ENCODE data around the gene FCN3. TPM values are rescaled to one million over a fixed set of nuclear protein-coding genes. Genes with fewer than 3 reads are reported as not detected.
A peak's percentile ranks its signal among the peaks of the same experiment; 100 is the strongest.

FCN3 gene
- polyA plus RNA-seq, 2 of the 4 experiments (the other 2 are of a cell fraction): not detected

- ATAC-seq (no peak), FAIRE-seq (no peak), DNase-seq (ENCODE audit: low read depth in 1 of 2, low spot score in 1 of 2) (no peak)
- Histone ChIP-seq H3K9me3 (no peaks in the 10 kb centered on the region), H3K27ac (peak overlapping the region; percentile 30 to 72; a peak in 2 of 6 replicates), H3K4me3 (no peak overlapping the region), H3K4me1 (peaks cover 17% of the 10 kb centered on the region), H3K4me2 (no peak overlapping the region; the same call in 2 of the 3 replicates)
- POLR2A ChIA-PET: interaction anchor here (0.6 kb wide), 1 partner anchor 14 kb away, joined by 3 read pairs; no protein-coding TSS in a partner anchor
- TF ChIP-seq, protein P1, sequence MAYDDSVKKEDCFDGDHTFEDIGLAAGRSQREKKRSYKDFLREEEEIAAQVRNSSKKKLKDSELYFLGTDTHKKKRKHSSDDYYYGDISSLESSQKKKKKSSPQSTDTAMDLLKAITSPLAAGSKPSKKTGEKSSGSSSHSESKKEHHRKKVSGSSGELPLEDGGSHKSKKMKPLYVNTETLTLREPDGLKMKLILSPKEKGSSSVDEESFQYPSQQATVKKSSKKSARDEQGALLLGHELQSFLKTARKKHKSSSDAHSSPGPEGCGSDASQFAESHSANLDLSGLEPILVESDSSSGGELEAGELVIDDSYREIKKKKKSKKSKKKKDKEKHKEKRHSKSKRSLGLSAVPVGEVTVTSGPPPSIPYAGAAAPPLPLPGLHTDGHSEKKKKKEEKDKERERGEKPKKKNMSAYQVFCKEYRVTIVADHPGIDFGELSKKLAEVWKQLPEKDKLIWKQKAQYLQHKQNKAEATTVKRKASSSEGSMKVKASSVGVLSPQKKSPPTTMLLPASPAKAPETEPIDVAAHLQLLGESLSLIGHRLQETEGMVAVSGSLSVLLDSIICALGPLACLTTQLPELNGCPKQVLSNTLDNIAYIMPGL (CRISPR knock-in tag; IDR thresholded peaks at IDR 0.05; ENCODE audit: borderline replicate concordance): no peak
- TF ChIP-seq PHF8 (IDR thresholded peaks at IDR 0.05; ENCODE audit: borderline replicate concordance, low read depth) (no peak), ESRRA (IDR thresholded peaks at IDR 0.05; ENCODE audit: borderline replicate concordance, low read length) (no peak), HES2 (IDR thresholded peaks at IDR 0.05) (no peak), HEYL (CRISPR knock-in tag; IDR thresholded peaks at IDR 0.05) (no peak), RAD21 (conservative IDR thresholded peaks at IDR 0.05 in 1 of 2, IDR thresholded peaks at IDR 0.05 in 1 of 2) (no peak), JUNB (IDR thresholded peaks at IDR 0.05) (no peak), BHLHE40 (IDR thresholded peaks at IDR 0.05; ENCODE audit: low read depth, low read length) (no peak), NPAS2 (CRISPR knock-in tag; IDR thresholded peaks at IDR 0.05; ENCODE audit: borderline replicate concordance) (no peak), FOSL2 (IDR thresholded peaks at IDR 0.05) (no peak), FOSL2 (CRISPR knock-in tag; IDR thresholded peaks at IDR 0.05) (no peak), CHD4 (IDR thresholded peaks at IDR 0.05; ENCODE audit: borderline replicate concordance) (no peak), MAFK (IDR thresholded peaks at IDR 0.05; ENCODE audit: partially characterized antibody) (no peak), ELK1 (IDR thresholded peaks at IDR 0.05; ENCODE audit: low read depth, low read length) (no peak), PBX3 (IDR thresholded peaks at IDR 0.05) (no peak), ZC3H11A (IDR thresholded peaks at IDR 0.05) (no peak), EP300 (IDR thresholded peaks at IDR 0.05) (no peak), ZFP36 (IDR thresholded peaks at IDR 0.05; ENCODE audit: borderline replicate concordance, partially characterized antibody) (no peak), HOXB13 (CRISPR knock-in tag; IDR thresholded peaks at IDR 0.05; ENCODE audit: low read depth) (no peak), EHMT2 (IDR thresholded peaks at IDR 0.05; ENCODE audit: low read depth) (no peak), GATA3 (IDR thresholded peaks at IDR 0.05; ENCODE audit: borderline replicate concordance) (no peak)
- whole genome bisulfite sequencing (ENCODE audit: missing lambda C conversion rate): 87% methylated on average over 3 of the region's 3 CpGs
- CTCF ChIA-PET: interaction anchor here (0.7 to 7.9 kb wide), 7 partner anchors 11 to 273 kb away, joined by 3 to 66 read pairs (median 3); partner anchors contain the start of genes AHDC1 and WASF2
These were observed 43.1 kb upstream of the FCN3 start for GRCh38 chr1:27417713-27418112.

DNA sequence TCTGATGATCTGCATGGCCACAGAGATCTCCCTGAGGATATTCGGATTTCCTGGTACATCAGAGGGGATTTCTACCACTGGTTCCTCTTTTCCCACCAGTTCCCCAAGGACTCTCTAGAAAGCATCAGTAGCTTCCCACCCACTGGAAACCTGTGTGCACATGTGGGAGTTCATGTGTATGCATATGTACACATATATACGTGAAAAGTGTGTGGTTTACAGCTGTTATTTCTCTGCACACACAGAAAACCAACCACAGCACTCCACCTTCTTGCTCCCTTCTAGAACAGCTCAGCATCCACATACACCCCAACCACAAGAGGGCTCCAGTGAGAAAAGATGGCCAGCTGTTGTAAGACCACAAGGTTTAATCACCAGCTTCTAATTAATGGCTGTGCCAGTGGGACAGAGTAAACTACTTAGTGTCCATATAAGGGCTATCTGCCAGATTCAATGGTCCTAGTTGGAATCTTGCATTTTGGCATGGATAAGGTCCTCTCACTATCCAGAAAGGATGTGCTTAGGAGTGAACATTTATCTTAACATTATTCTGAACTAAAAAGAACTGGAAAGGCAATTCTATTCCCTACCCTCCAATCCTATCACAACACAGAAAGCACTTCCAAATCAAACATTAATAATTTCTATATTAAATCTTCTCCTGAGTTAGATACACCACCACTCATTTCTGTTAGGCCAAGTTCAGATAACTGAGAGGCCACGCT, 41.9 kb upstream of the FCN3 start:
- CTCF ChIA-PET: interaction anchor here (0.6 to 7.9 kb wide), 12 partner anchors 12 to 189 kb away, joined by 3 to 66 read pairs (median 4); partner anchors contain the start of gene AHDC1
- FAIRE-seq: no peak
- peaks cover 17% of the 10 kb centered on the region for H3K4me1 ChIP-seq
- H3K4me3 ChIP-seq: no peak overlapping the region
- no peaks in the 10 kb centered on the region for H3K9me3 ChIP-seq
- H3K27ac ChIP-seq: no peak overlapping the region
- no peak overlapping the region for H3K4me2 ChIP-seq
- POLR2A ChIA-PET: interaction anchor here (0.6 kb wide), 1 partner anchor 74 kb away, joined by 3 read pairs; no protein-coding TSS in a partner anchor
- TF ChIP-seq SMC3 (IDR thresholded peaks at IDR 0.05): peak; percentile 58; the same call in 2 of the 3 replicates
- TF ChIP-seq, protein P2, sequence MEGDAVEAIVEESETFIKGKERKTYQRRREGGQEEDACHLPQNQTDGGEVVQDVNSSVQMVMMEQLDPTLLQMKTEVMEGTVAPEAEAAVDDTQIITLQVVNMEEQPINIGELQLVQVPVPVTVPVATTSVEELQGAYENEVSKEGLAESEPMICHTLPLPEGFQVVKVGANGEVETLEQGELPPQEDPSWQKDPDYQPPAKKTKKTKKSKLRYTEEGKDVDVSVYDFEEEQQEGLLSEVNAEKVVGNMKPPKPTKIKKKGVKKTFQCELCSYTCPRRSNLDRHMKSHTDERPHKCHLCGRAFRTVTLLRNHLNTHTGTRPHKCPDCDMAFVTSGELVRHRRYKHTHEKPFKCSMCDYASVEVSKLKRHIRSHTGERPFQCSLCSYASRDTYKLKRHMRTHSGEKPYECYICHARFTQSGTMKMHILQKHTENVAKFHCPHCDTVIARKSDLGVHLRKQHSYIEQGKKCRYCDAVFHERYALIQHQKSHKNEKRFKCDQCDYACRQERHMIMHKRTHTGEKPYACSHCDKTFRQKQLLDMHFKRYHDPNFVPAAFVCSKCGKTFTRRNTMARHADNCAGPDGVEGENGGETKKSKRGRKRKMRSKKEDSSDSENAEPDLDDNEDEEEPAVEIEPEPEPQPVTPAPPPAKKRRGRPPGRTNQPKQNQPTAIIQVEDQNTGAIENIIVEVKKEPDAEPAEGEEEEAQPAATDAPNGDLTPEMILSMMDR (IDR thresholded peaks at IDR 0.05): peak; percentile 60
- TF ChIP-seq RAD21 (conservative IDR thresholded peaks at IDR 0.05 in 1 of 2, IDR thresholded peaks at IDR 0.05 in 1 of 2): peak; percentile 48 to 56
- no peak for TF ChIP-seq USF2 (IDR thresholded peaks at IDR 0.05)
- WGBS (ENCODE audit: missing lambda C conversion rate): 60% methylated on average over 3 of the region's 3 CpGs
- ATAC-seq: peak; percentile 62 to 82; a peak in 4 of 6 replicates
- DNase-seq (ENCODE audit: low read depth in 1 of 2, low spot score in 1 of 2): peak in 1 of 2 experiments; percentile 52

Measured in A549 (cell line).